ENCODE data around the gene PPTC7.

- TF ChIP-seq CTCF (conservative IDR thresholded peaks at IDR 0.05; ENCODE audit: low read depth, low read length) (no peak), POLR2A (IDR thresholded peaks at IDR 0.05; ENCODE audit: low read depth, low read length) (no peak), ELK1 (IDR thresholded peaks at IDR 0.05; ENCODE audit: borderline replicate concordance, low read depth, low read length) (no peak), BHLHE40 (IDR thresholded peaks at IDR 0.05; ENCODE audit: low read depth, low read length) (no peak), USF2 (IDR thresholded peaks at IDR 0.05; ENCODE audit: low read depth, low read length) (no peak), SMC3 (IDR thresholded peaks at IDR 0.05; ENCODE audit: low read depth, low read length) (no peak), RCOR1 (IDR thresholded peaks at IDR 0.05; ENCODE audit: insufficient replicate concordance, low read length) (no peak), CHD1 (IDR thresholded peaks at IDR 0.05; ENCODE audit: low read depth, low read length) (no peak)
These were observed 69.3 kb downstream of the PPTC7 start for GRCh38 chr12:110513842-110514241.
